IMR-90 (cell line): Measurements from ENCODE around the gene SH3RF1.

Experiments
- BHLHE40 ChIP-seq: fragments of 150-350 bp; IDR thresholded peaks from 2 replicates; pipeline ENCODE4 v1.6.1; 2016; ENCODE audit warnings: mild to moderate bottlenecking, low read depth, low read length
- CEBPB ChIP-seq: IDR thresholded peaks from 2 replicates; pipeline ENCODE4 v1.6.1; 2012; ENCODE audit warnings: low read depth, low read length, improper control_type of control experiment
- FOS ChIP-seq: fragments of 150-350 bp; IDR thresholded peaks from 2 replicates; pipeline ENCODE4 v1.6.1; 2016; ENCODE audit warnings: low read depth, low read length
- MAFK ChIP-seq: IDR thresholded peaks from 2 replicates; pipeline ENCODE4 v1.6.1; 2012; ENCODE audit warnings: low read depth, low read length, improper control_type of control experiment
- MXI1 ChIP-seq: IDR thresholded peaks from 2 replicates; pipeline ENCODE4 v1.6.1; 2012; ENCODE audit warnings: low read depth, mild to moderate bottlenecking, low read length, moderate library complexity, borderline replicate concordance
- POLR2A ChIP-seq: IDR thresholded peaks from 2 replicates; pipeline ENCODE4 v1.6.1; 2012; ENCODE audit warnings: mild to moderate bottlenecking, low read depth, low read length
- RAD21 ChIP-seq: IDR thresholded peaks from 2 replicates; pipeline ENCODE4 v1.6.1; 2012; ENCODE audit warnings: low read length, improper control_type of control experiment
- RCOR1 ChIP-seq: IDR thresholded peaks from 2 replicates; pipeline ENCODE4 v1.6.1; 2012; ENCODE audit warnings: mild to moderate bottlenecking, low read length, improper control_type of control experiment; ENCODE audit not compliant: insufficient replicate concordance
- RFX5 ChIP-seq: IDR thresholded peaks from 2 replicates; pipeline ENCODE4 v1.8.0; 2012; ENCODE audit warnings: low read depth, mild to moderate bottlenecking, low read length, moderate library complexity
- SMC3 ChIP-seq: fragments of 150-350 bp; IDR thresholded peaks from 2 replicates; pipeline ENCODE4 v1.6.1; 2016; ENCODE audit warnings: low read depth, mild to moderate bottlenecking, antibody characterized with exemption, low read length, moderate library complexity
- TF ChIP-seq, protein P1 (sequence below): conservative IDR thresholded peaks from 2 replicates; pipeline ENCODE4 v1.5.1; 2012; ENCODE audit warnings: mild to moderate bottlenecking, low read depth, low read length, improper control_type of control experiment
- TF ChIP-seq, protein P2 (sequence below): fragments of 150-350 bp; IDR thresholded peaks from 2 replicates; pipeline ENCODE4 v1.6.1; 2017; ENCODE audit warnings: mild to moderate bottlenecking, antibody characterized with exemption, low read length, low read depth

DNA sequence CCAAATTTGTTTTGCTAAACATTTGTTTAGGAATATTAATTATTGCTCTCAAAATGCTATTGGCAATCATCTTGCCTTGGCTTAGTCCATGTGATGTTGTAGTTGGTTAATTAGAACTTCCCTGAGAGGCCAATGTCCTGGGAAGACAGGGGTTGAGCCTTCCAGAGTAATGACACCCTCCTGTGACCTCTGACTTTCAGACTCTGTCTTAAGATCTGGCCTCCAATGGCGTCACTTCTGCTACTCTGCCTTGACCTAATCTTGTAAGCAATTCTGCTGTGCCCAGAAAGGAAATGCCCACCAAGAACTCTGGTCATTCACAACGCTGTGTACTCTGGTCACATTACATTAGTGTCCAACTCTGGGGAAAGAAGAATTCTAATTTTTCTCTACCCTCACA, 111.9 kb downstream of the SH3RF1 start:
- TF ChIP-seq, protein P1, sequence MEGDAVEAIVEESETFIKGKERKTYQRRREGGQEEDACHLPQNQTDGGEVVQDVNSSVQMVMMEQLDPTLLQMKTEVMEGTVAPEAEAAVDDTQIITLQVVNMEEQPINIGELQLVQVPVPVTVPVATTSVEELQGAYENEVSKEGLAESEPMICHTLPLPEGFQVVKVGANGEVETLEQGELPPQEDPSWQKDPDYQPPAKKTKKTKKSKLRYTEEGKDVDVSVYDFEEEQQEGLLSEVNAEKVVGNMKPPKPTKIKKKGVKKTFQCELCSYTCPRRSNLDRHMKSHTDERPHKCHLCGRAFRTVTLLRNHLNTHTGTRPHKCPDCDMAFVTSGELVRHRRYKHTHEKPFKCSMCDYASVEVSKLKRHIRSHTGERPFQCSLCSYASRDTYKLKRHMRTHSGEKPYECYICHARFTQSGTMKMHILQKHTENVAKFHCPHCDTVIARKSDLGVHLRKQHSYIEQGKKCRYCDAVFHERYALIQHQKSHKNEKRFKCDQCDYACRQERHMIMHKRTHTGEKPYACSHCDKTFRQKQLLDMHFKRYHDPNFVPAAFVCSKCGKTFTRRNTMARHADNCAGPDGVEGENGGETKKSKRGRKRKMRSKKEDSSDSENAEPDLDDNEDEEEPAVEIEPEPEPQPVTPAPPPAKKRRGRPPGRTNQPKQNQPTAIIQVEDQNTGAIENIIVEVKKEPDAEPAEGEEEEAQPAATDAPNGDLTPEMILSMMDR, result no peak
- TF ChIP-seq MAFK (no peak), POLR2A (no peak), BHLHE40 (no peak), RCOR1 (no peak), RAD21 (no peak), FOS (no peak), RFX5 (no peak), MXI1 (no peak), CEBPB (no peak), SMC3 (no peak)
- TF ChIP-seq, protein P2, sequence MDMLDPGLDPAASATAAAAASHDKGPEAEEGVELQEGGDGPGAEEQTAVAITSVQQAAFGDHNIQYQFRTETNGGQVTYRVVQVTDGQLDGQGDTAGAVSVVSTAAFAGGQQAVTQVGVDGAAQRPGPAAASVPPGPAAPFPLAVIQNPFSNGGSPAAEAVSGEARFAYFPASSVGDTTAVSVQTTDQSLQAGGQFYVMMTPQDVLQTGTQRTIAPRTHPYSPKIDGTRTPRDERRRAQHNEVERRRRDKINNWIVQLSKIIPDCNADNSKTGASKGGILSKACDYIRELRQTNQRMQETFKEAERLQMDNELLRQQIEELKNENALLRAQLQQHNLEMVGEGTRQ, result no peak
